ENCODE measurements around the gene TMEM106A. TPM values are rescaled to one million over a fixed set of nuclear protein-coding genes. Genes with fewer than 3 reads are reported as not detected.

Gene TMEM106A
- total RNA-seq, 1 experiment from 2014 or later, result 3.5 TPM

DNA sequence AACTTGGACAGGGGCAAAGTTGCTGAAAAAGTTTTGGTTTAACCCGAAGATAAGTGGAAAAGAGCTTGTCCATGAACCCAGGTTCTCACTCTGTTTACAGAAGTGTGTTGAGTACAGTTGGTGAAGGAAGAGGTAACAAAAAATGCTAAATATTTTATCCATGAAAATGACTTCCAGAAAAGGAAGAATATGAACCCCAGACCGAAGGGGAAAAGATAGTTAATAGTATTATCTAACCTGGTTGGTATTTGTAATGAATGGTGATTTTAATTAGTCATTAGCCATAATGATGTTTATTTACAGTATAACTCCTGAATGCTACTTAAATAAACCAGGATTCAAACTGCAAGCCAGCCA is 574 bp upstream of the TMEM106A start:
- Histone ChIP-seq H4K20me1 (ENCODE audit: insufficient read depth) (no peaks in the 10 kb centered on the region), H3K9me3 (ENCODE audit: control insufficient read depth in 1 of 2, insufficient read depth in 1 of 2, low read depth in 1 of 2, low read length in 2 of 2) (no peaks in the 10 kb centered on the region), H3K36me3 (ENCODE audit: control insufficient read depth in 1 of 2, insufficient read depth in 2 of 2, low read length in 2 of 2) (no peaks in the 10 kb centered on the region), H3K4me3 (replicated peaks in 1 of 2; ENCODE audit: low read depth in 1 of 2, low read length in 2 of 2) (peak overlapping the region; percentile 63 to 78), H3K4me1 (ENCODE audit: control insufficient read depth in 1 of 2, insufficient read depth in 2 of 2, low read length in 2 of 2) (peaks cover 6 to 19% of the 10 kb centered on the region in 2 experiments; a peak in 2 of 4 replicates), H3K9me2 (ENCODE audit: insufficient read depth) (no peaks in the 10 kb centered on the region), H3K27ac (ENCODE audit: low read depth, low read length) (peak overlapping the region; percentile 64), H3K27me3 (ENCODE audit: insufficient read depth, low read length) (no peaks in the 10 kb centered on the region), H3K79me2 (ENCODE audit: insufficient read depth, low read length) (no peaks in the 10 kb centered on the region), H3K9ac (ENCODE audit: low read length) (peak overlapping the region; percentile 76), H3K4me2 (ENCODE audit: low read length) (peak overlapping the region; percentile 73), H2AFZ (ENCODE audit: low read depth, low read length, poor library complexity, severe bottlenecking) (peak overlapping the region; percentile 28)
- ChIA-PET RAD21 (ENCODE audit: low non-redundant PET in 1 of 2, low total read pairs in 2 of 2, uncharacterized antibody in 2 of 2, unreplicated experiment in 2 of 2) (no interaction called here), POLR2A (interaction anchor here (0.9 to 4.0 kb wide), 6 partner anchors 9 to 187 kb away, joined by 4 to 33 read pairs (median 5); no protein-coding TSS in a partner anchor), CTCF (no interaction called here)
- no peak for TF ChIP-seq JUND (IDR thresholded peaks at IDR 0.05)
- TF ChIP-seq SRF (IDR thresholded peaks at IDR 0.05; ENCODE audit: low read depth), result no peak
- no peak for TF ChIP-seq CEBPB (IDR thresholded peaks at IDR 0.05; ENCODE audit: low read depth)
- TF ChIP-seq, protein P1, sequence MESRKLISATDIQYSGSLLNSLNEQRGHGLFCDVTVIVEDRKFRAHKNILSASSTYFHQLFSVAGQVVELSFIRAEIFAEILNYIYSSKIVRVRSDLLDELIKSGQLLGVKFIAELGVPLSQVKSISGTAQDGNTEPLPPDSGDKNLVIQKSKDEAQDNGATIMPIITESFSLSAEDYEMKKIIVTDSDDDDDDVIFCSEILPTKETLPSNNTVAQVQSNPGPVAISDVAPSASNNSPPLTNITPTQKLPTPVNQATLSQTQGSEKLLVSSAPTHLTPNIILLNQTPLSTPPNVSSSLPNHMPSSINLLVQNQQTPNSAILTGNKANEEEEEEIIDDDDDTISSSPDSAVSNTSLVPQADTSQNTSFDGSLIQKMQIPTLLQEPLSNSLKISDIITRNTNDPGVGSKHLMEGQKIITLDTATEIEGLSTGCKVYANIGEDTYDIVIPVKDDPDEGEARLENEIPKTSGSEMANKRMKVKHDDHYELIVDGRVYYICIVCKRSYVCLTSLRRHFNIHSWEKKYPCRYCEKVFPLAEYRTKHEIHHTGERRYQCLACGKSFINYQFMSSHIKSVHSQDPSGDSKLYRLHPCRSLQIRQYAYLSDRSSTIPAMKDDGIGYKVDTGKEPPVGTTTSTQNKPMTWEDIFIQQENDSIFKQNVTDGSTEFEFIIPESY (IDR thresholded peaks at IDR 0.05; ENCODE audit: extremely low read depth, insufficient replicate concordance, low read length), result no peak
- TF ChIP-seq RAD21 (IDR thresholded peaks at IDR 0.05; ENCODE audit: low read depth), result no peak
- no peak for TF ChIP-seq EGR1 (IDR thresholded peaks at IDR 0.05; ENCODE audit: low read depth)
- TF ChIP-seq, protein P2, sequence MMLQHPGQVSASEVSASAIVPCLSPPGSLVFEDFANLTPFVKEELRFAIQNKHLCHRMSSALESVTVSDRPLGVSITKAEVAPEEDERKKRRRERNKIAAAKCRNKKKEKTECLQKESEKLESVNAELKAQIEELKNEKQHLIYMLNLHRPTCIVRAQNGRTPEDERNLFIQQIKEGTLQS (IDR thresholded peaks at IDR 0.05), result no peak
- TF ChIP-seq FOSL1 (IDR thresholded peaks at IDR 0.05; ENCODE audit: low read depth), result no peak
- no peak for TF ChIP-seq POLR2A (IDR thresholded peaks at IDR 0.05; ENCODE audit: borderline replicate concordance, extremely low read depth, insufficient read depth, insufficient read length)
- DNase-seq (ENCODE audit: low read depth, low spot score) (no peak), ATAC-seq (no peak)
- intact Hi-C loops (cut with micrococcal nuclease), result no loop called here
- TSS peak; percentile 91 for BruUV-seq (replicated peaks)

All from HCT116 (cell line).